CD4-positive, alpha-beta T cell treated with Interleukin-17A for 4 hours (primary cell): Measurements from ENCODE around the gene ZC3H8.
"Not testable (repeated sequence)": the region's sequence is repeated elsewhere in the genome, so short reads cannot be mapped to it uniquely, and the experiment has no call there.

Experiments used
- DNase-seq: peaks from one replicate; pipeline ENCODE4 v3.0.0-alpha.2; 2020; ENCODE audit warnings: mixed read lengths

Gene ZC3H8

DNA sequence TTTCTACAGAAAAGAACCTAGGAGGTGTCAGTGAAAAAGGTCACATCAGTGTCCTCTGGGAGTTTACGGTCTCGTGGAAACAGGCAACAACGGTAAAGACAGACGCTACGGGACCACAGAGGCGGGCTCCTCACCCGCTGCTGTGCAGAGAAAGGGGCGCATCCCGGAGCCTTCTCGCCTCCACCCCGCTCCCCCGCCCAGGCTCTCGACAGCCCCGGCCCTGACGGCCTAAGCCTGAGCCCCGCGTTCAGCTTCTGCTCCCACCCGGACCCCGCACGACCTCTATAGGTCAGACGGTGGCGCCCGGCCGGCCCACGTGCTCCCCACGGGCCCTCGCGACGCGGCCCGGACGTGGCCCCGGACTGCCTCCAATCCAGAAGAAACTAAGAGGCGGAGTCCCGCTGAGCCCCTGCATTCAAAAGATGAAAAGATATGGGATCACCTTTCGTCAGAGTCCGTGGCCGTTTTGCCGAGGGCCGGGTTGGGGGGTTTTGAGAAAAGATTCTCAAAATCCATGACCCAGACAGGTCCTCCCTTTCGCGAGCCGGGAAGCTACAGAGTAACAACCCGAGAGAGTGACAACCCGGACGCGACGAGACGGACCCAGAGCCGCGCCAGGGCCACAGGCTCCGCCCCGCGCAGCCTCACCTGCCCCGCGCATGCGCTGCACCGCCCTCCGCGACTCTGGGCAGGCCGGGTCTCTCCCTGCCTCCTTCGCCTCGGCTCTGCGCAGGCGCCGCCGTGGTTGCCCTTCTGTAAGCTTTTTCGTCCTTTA lies at the start of gene ZC3H8:
Gene ZC3H8, minus strand, starts transcription at position 577 of the 775 bp plus-strand sequence. Its CDS starts 61 bp downstream, at position 516.
- DNase-seq: peak; percentile 97

DNA sequence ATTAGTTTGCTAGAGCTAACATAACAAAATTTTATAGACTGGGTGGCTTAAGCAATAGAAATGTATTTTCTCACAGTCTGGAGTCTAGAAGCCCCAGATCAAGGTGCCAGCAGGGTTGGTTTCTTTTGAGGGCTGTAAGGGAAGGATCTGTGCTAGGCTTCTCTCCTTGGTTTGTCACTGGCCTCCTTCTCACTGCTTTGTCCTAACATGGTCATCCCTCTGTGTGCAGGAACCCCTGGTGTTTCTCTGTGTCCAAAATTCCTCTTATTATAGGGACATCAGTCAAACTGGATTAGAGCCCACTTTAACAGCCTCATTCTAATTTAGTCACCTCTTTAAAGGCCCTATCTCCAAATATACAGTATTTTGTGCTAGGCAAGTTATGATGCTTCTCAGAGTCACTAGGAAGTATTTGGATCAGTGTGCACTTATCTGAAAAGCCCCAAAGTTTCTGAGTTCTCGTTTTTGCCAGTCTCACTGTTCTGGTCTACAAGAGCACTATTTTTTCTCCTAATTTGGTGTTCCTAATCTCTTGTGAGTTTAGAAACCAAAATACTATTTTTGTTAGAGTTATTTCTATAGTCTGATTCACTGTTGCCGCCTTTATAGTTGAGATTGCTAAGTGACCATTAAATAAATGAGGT lies 49.6 kb upstream of the ZC3H8 start:
- no peak for DNase-seq

DNA sequence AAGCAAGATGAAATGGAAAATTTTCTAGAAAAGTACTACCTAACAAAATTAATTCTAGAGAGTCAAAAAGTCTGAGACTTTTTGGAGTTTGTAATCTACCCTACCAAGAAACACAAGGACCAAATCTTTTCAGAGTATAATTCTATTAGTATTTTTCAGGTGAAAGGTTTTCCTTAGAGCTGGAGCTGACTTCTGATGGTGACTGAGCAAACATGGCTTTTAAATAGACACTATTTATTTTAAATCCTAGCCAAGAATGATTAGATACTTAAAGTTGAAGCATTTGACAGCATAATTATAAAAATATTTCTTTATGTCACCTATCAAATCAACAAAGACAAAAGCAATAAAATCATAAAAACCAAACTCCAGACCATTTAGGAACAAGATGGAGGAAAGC lies 47.1 kb upstream of the ZC3H8 start:
- DNase-seq: no peak

- DNase-seq: no peak
Measured at GRCh38 chr2:112301171-112301584, 46.3 kb upstream of the ZC3H8 start.

- no peak for DNase-seq
Measured at GRCh38 chr2:112296407-112296806, 41.6 kb upstream of the ZC3H8 start.

DNA sequence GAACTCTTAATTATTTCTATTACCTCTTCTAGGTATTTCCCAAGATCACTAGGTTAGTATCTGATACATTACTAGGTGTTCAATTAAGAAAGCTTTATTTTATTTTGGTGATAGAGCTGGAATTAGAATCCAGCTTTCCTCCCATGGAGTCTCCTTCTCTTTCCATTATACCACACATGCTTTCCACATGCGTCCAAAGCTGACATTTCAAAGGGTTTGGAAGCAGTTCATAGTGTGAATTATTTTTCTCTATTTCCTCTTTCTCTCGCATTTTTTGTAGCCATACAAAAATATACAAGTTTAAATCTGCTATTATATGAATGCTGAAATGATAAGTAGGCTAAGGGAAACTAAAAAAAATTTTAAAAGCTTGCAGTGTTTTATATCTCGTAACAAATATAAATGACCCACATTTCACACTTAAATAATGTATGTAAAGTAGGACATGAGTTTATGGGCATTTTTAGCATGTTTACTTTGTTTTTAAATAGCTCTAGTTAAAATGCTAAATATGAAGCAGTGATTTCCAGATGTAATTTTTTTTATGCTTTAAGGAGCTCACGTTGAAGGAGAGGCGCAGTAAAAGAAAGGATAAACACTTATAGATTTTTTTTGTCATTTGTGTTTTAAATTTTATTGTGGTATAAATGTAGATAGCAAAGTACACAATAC lies 40.7 kb upstream of the ZC3H8 start:
- no peak for DNase-seq

GRCh38 chr2:112293636-112294401 lies 39.0 kb upstream of the ZC3H8 start:
- DNase-seq: no peak

DNA sequence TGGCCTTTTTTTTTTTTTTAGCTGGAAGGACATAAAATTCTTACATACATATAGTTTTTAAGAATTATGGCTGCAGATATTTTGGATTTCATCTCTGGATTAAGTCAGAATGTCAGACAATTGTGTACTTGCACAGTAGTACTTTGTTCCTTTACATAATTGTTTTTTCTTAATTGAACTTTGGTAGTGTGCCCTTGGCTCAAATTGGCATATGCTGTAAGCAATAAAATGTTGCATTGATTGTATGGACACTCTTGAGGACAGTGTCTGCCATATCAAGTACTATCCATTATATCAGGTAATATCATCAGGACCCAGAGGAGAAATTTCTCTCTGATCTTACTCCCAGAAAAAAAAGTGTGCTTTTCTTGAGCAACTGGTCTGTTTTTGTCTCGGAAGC lies 35.8 kb upstream of the ZC3H8 start:
- no peak for DNase-seq

DNA sequence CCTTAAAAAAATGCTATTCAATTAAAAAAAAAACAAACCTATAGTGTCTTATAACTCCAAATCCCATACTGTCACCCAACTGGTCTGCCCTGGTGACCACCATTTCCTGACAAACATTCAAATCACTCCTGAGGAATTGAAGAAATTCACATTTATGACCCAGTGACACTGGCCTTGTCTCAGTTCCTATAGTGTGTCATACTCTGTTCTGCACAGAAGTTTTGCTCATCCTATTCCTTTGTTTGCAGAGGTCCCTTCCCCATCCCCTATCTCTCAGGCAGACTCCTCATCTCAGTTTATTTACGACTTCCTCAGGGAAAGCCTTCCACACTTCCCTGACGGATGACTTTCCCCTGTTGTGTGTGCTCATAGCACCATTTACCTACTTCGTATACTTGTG lies 35.2 kb upstream of the ZC3H8 start:
- DNase-seq: no peak

- not testable (repeated sequence) for DNase-seq
Measured at GRCh38 chr2:112283535-112283934, 28.7 kb upstream of the ZC3H8 start.

- DNase-seq: not testable (repeated sequence)
Measured at GRCh38 chr2:112282066-112282465, 27.2 kb upstream of the ZC3H8 start.

- DNase-seq: no peak
Measured at GRCh38 chr2:112277596-112278220, 22.9 kb upstream of the ZC3H8 start.

- DNase-seq: no peak
Measured at GRCh38 chr2:112276954-112277353, 22.1 kb upstream of the ZC3H8 start.

- peak; percentile 80 for DNase-seq
Measured at GRCh38 chr2:112275887-112276773, 21.3 kb upstream of the ZC3H8 start.

GRCh38 chr2:112275311-112275886 lies 20.6 kb upstream of the ZC3H8 start, which contains the start of gene ZC3H6:
TSS of gene ZC3H6 (plus strand) at chr2:112275597. CDS start at chr2:112275995, 398 bp downstream.
- peak; percentile 99 for DNase-seq

GRCh38 chr2:112273349-112273748 lies 18.5 kb upstream of the ZC3H8 start:
- DNase-seq: no peak

GRCh38 chr2:112272669-112273068 lies 17.8 kb upstream of the ZC3H8 start:
- DNase-seq: no peak

- DNase-seq: no peak
Measured at GRCh38 chr2:112268547-112268946, 13.7 kb upstream of the ZC3H8 start.

GRCh38 chr2:112262876-112263275 lies 8.0 kb upstream of the ZC3H8 start:
- DNase-seq: no peak

DNA sequence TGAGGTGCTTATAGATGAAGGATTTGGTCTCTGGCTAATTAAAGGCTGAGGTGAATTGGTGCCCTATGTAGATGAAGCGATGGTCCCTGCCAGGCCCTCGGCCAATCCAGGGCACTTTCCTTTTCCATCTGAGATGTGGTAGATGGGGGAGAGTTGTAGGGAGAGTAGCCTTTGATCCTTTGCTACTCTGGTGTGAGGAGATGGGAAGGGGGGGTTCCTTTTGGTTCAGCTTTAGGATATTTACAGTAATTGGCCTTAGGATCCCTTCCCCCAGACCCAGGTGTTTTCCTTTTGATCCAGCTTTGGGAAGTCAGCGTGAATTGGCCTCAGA lies 5.4 kb upstream of the ZC3H8 start:
- no peak for DNase-seq
